Parathyroid adenoma (tissue), 2 donors: ENCODE data around the gene MSMB.

ENCODE experiments used
- H2AFZ ChIP-seq: fragments of 300-600 bp; sonication (generic); one replicate; pipeline ENCODE4 v1.7.0; 2017; ENCODE audit warnings: antibody characterized with exemption, mild to moderate bottlenecking
- H3K27ac ChIP-seq: fragments of 300-600 bp; sonication (generic); one replicate; pipeline ENCODE4 v1.7.0; 2017
- H3K27me3 ChIP-seq: fragments of 300-600 bp; sonication (generic); one replicate; pipeline ENCODE4 v1.7.0; 2017; ENCODE audit warnings: low read length; ENCODE audit not compliant: control insufficient read depth, insufficient read depth
- H3K36me3 ChIP-seq: fragments of 300-600 bp; sonication (generic); one replicate; pipeline ENCODE4 v1.7.0; 2017; ENCODE audit warnings: low read length; ENCODE audit not compliant: control insufficient read depth, insufficient read depth
- H3K4me1 ChIP-seq: fragments of 300-600 bp; sonication (generic); one replicate; pipeline ENCODE4 v1.7.0; 2017; ENCODE audit warnings: control low read depth
- H3K4me2 ChIP-seq: fragments of 300-600 bp; sonication (generic); one replicate; pipeline ENCODE4 v1.7.0; 2017; ENCODE audit warnings: low read length
- H3K4me3 ChIP-seq: fragments of 300-600 bp; sonication (generic); one replicate; pipeline ENCODE4 v1.7.0; 2017; ENCODE audit warnings: low read depth, low read length
- H3K79me2 ChIP-seq: fragments of 300-600 bp; sonication (generic); one replicate; pipeline ENCODE4 v1.7.0; 2017; ENCODE audit warnings: control low read depth
- H3K9ac ChIP-seq: fragments of 300-600 bp; sonication (generic); one replicate; pipeline ENCODE4 v1.7.0; 2017; ENCODE audit warnings: mild to moderate bottlenecking
- H3K9me3 ChIP-seq: fragments of 300-600 bp; sonication (generic); one replicate; pipeline ENCODE4 v1.7.0; 2017; ENCODE audit warnings: low read length; ENCODE audit not compliant: control insufficient read depth
- TF ChIP-seq, protein P1 (sequence below): fragments of 300-600 bp; sonication (generic); IDR thresholded peaks from one replicate; pipeline ENCODE4 v1.7.0; 2017; ENCODE audit warnings: antibody characterized with exemption, mild to moderate bottlenecking
- donor health status: primary hyperparathyroidism.

Gene MSMB

GRCh38 chr10:46019177-46019528 lies 26.9 kb downstream of the MSMB start:
- H3K27me3 ChIP-seq, result no peaks in the 10 kb centered on the region
- H3K36me3 ChIP-seq, result no peaks in the 10 kb centered on the region
- TF ChIP-seq, protein P1, sequence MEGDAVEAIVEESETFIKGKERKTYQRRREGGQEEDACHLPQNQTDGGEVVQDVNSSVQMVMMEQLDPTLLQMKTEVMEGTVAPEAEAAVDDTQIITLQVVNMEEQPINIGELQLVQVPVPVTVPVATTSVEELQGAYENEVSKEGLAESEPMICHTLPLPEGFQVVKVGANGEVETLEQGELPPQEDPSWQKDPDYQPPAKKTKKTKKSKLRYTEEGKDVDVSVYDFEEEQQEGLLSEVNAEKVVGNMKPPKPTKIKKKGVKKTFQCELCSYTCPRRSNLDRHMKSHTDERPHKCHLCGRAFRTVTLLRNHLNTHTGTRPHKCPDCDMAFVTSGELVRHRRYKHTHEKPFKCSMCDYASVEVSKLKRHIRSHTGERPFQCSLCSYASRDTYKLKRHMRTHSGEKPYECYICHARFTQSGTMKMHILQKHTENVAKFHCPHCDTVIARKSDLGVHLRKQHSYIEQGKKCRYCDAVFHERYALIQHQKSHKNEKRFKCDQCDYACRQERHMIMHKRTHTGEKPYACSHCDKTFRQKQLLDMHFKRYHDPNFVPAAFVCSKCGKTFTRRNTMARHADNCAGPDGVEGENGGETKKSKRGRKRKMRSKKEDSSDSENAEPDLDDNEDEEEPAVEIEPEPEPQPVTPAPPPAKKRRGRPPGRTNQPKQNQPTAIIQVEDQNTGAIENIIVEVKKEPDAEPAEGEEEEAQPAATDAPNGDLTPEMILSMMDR, result no peak
- peaks cover 51% of the 10 kb centered on the region for H3K79me2 ChIP-seq
- H3K4me1 ChIP-seq, result peaks cover 17% of the 10 kb centered on the region
- H3K27ac ChIP-seq, result no peak overlapping the region
- H3K4me2 ChIP-seq, result no peak overlapping the region
- H3K4me3 ChIP-seq, result no peak overlapping the region
- no peak overlapping the region for H2AFZ ChIP-seq
- no peak overlapping the region for H3K9ac ChIP-seq
- no peaks in the 10 kb centered on the region for H3K9me3 ChIP-seq

- H3K9me3 ChIP-seq, result no peaks in the 10 kb centered on the region
- no peaks in the 10 kb centered on the region for H3K27me3 ChIP-seq
- no peak overlapping the region for H3K4me3 ChIP-seq
- H3K36me3 ChIP-seq, result no peaks in the 10 kb centered on the region
- peaks cover 17% of the 10 kb centered on the region for H3K4me1 ChIP-seq
- no peak overlapping the region for H3K4me2 ChIP-seq
- H3K9ac ChIP-seq, result no peak overlapping the region
- TF ChIP-seq, protein P1, result no peak
- no peak overlapping the region for H3K27ac ChIP-seq
- no peak overlapping the region for H2AFZ ChIP-seq
- H3K79me2 ChIP-seq, result peaks cover 52% of the 10 kb centered on the region
These were observed 27.5 kb downstream of the MSMB start for GRCh38 chr10:46018453-46019176.

GRCh38 chr10:46017733-46018132 lies 28.3 kb downstream of the MSMB start:
- H3K36me3 ChIP-seq, result no peaks in the 10 kb centered on the region
- H3K79me2 ChIP-seq, result peaks cover 44% of the 10 kb centered on the region
- TF ChIP-seq, protein P1, result no peak
- no peaks in the 10 kb centered on the region for H3K9me3 ChIP-seq
- no peaks in the 10 kb centered on the region for H3K27me3 ChIP-seq
- no peak overlapping the region for H3K9ac ChIP-seq
- H2AFZ ChIP-seq, result no peak overlapping the region
- peaks cover 17% of the 10 kb centered on the region for H3K4me1 ChIP-seq
- no peak overlapping the region for H3K4me2 ChIP-seq
- H3K4me3 ChIP-seq, result no peak overlapping the region
- no peak overlapping the region for H3K27ac ChIP-seq

GRCh38 chr10:46016811-46017210 lies 29.3 kb downstream of the MSMB start:
- no peak overlapping the region for H3K4me3 ChIP-seq
- H3K27me3 ChIP-seq, result no peaks in the 10 kb centered on the region
- H3K9ac ChIP-seq, result no peak overlapping the region
- no peak overlapping the region for H2AFZ ChIP-seq
- H3K27ac ChIP-seq, result no peak overlapping the region
- no peak overlapping the region for H3K4me2 ChIP-seq
- TF ChIP-seq, protein P1, result no peak
- H3K79me2 ChIP-seq, result peaks cover 36% of the 10 kb centered on the region
- peaks cover 17% of the 10 kb centered on the region for H3K4me1 ChIP-seq
- no peaks in the 10 kb centered on the region for H3K36me3 ChIP-seq
- no peaks in the 10 kb centered on the region for H3K9me3 ChIP-seq

DNA sequence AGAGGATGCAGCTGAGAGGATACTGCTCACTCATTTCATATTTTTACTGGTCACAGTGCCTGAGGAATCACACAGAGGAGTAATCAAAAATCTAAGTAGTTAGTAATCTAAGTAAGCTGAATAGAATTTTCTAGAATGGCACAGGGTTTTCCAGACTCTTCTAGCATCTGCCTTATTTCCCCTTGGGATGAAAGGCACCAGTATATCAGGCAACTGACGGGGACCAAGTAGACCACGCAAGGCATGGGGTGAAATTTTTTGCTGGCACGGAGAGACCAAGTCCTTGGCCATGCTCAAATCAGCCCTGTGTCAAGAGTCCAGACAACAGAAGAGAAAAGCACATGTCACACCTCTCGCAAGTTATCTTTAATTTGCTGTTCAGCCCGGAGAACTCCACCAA lies 29.9 kb downstream of the MSMB start:
- no peak overlapping the region for H3K27ac ChIP-seq
- no peaks in the 10 kb centered on the region for H3K27me3 ChIP-seq
- H3K9me3 ChIP-seq, result no peaks in the 10 kb centered on the region
- no peak overlapping the region for H3K9ac ChIP-seq
- no peak overlapping the region for H2AFZ ChIP-seq
- H3K4me1 ChIP-seq, result peaks cover 17% of the 10 kb centered on the region
- no peak overlapping the region for H3K4me2 ChIP-seq
- TF ChIP-seq, protein P1, result no peak
- peaks cover 34% of the 10 kb centered on the region for H3K79me2 ChIP-seq
- H3K4me3 ChIP-seq, result no peak overlapping the region
- no peaks in the 10 kb centered on the region for H3K36me3 ChIP-seq
